PC-9 (cell line): ENCODE data around the gene SCNN1B.

Source experiments
- CTCF ChIP-seq: fragments of 200-600 bp; sonication (generic); conservative IDR thresholded peaks from 2 replicates; pipeline ENCODE4 v1.6.1; 2017; ENCODE audit warnings: mixed run types, antibody characterized with exemption, mild to moderate bottlenecking, moderate library complexity
- EZH2 ChIP-seq: fragments of 200-600 bp; sonication (generic); IDR thresholded peaks from 2 replicates; pipeline ENCODE4 v1.8.0; 2017; ENCODE audit warnings: antibody characterized with exemption, low read depth

GRCh38 chr16:23375643-23376042, 73.5 kb downstream of the SCNN1B start:
- TF ChIP-seq CTCF (no peak), EZH2 (no peak)
